NCI-H2227 treated with DMSO at 0.1 percent for 48 hours (cell line): Measurements from ENCODE around the gene PHKB.

Experiments
- DNase-seq: peaks from one replicate; lab custom pipeline; 2025; lab: John Stamatoyannopoulos, UW

The PHKB gene

DNA sequence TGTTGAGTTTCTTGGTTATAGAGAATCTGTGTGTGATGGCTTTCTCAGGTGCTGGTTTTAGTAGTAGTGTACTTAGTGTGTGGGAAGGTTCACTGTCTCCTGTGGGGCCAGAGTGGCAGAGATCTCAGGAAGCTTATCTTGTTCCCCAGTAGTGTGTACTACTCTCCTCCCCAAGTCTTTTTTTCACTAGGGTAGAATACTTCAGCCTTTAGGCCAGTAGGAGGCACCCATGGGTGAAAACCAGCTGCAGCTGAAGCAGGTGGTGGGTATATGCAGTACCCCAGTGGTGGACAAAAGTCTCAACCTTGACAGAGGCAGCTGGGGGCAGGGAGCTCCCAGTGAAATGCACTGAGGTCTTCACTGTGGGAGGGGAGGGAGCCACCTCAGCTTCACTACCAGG, 109.9 kb downstream of the PHKB start:
- DNase-seq = no peak

GRCh38 chr16:47571711-47572110, 110.6 kb downstream of the PHKB start:
- no peak for DNase-seq

- DNase-seq = no peak
These were observed 113.2 kb downstream of the PHKB start for GRCh38 chr16:47574091-47575054.

- DNase-seq = no peak
These were observed 115.9 kb downstream of the PHKB start for GRCh38 chr16:47577029-47577428.

DNA sequence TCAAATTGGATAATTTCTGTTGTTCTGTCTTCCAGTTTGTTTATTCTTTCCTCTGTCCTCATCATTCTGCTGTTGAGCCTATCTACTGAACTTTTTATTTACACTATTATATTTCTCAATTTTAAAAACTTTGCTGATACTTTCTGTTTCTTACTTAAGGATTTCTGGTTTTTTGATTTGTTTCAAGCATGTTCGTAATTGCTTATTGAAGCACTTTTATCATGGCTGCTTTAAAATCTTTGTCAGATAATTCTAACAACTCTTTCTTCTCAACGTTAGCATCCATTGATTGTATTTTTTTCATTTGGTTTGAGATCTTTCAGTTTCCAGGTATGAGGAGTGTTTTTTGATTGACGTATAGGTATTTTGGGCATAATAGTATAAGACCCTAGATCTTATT, 116.9 kb downstream of the PHKB start:
- DNase-seq = no peak

- DNase-seq = no peak
These were observed 117.4 kb downstream of the PHKB start for GRCh38 chr16:47578573-47578972.

GRCh38 chr16:47581114-47581513, 120.0 kb downstream of the PHKB start:
- DNase-seq = no peak

- no peak for DNase-seq
These were observed 123.5 kb downstream of the PHKB start for GRCh38 chr16:47584464-47585225.

DNA sequence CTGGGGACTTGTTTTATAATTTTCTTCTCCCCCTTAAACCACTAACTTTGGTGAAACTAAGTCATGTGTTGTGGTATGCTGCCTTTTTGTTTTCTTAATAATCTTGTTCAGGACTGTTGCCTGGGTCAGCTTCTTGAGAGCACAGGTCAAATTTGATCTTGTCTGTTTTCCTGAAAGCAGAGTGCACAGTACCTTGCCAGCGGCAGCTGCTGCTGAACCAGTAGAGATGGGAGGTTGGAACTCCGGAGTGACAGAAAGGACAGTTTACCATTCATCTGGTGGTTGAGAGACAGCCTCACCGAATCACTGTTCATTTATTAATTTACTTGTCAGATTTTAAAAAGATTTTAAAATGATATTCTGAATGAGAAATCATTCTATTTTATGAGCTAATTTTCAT, 125.0 kb downstream of the PHKB start:
- DNase-seq = no peak

DNA sequence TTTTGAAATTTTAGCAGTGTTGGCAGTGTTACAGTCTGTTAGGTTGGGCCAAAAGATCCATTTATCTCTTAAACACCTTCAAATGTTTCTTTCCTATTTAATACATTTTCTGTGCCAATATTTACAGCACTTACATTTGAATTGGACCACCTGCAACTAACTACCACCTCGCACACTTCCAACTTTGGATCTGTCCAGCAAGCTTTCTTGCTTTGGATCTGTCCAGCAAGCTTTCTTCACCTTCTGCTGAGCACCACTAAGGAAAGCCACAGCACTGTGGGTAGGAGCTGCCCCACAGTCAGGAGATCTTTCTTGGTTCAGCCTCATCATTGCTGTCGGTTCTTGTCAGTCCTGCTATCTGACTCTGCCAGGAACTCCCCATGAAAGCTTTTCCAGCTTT, 129.3 kb downstream of the PHKB start:
- DNase-seq = no peak

DNA sequence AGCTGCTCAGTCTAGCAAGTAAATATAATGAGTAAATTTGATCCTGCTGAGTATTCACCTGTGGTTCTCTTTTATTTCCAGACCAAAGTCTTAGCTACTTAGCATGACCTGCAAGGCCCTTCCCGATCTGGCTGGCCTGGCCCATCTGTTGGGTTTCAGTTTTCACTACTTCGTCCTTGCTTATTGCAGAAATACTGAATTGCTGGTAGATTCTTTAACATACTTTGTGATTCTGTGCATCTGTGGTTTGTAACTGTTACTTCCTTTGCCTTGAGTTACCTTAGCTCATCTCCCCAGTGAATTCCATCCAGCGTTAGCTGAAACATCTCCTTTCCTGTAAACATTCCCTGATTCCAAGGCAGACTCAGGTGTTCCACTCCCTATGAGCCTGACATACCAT, 131.1 kb downstream of the PHKB start:
- DNase-seq = no peak

DNA sequence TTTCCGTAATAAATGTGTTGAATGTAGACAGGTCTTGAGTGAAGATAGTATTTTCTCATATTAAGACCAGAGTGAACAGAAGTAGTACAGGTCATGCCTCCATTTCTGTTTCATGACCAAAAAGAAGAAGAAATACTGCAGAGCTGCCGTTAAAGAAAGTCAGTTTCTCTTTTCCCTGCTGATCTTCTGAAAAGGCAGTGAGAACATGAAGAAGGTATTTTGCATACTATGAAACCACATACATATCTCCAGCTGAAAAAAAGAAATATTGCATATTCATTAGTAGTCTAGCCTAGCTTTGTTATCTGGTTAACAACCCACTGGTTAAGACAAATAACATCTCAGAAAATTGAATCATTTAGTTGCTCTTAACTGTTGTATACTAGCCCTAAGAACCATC, 138.4 kb downstream of the PHKB start:
- DNase-seq = no peak

DNA sequence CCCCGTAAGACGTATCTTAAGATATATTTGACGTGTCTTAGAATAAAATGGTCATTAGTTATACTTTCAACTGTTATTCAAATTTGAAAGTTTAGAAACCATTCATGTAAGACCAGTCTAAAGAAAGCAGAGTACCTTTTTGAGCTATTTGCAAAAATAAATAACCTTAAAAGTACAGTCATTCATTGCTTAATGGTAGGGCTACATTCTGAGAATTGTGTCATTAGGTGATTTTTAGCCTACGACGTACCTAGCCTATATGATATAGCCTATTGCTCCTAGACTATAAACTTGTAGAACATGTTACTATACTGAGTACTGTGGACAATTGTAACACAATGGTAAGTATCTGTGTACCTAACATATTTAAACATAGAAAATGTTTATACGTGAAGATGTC, 139.2 kb downstream of the PHKB start:
- DNase-seq = no peak

DNA sequence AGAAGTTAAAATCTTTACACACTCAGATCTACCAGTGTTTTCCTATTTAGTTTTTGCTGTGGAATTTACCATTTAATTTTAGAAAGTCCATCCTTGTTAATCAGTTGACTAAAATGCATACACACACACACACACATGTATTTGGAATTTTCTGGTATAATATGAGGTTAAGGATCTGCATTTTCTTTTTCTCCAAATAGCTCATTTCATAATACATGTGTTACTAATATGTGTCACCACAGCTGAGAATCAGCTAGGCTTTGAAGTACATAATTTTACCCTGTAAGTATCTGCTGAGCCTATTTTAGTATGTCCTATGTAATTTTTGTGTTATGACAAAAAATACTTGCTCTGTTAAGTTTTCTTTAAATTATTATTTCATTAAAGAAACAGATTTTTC, 143.2 kb downstream of the PHKB start:
- DNase-seq = no peak

- DNase-seq = no peak
These were observed 149.9 kb downstream of the PHKB start for GRCh38 chr16:47611042-47611441.

- DNase-seq = no peak
These were observed 150.8 kb downstream of the PHKB start for GRCh38 chr16:47611848-47612493.

GRCh38 chr16:47612711-47613110, 151.6 kb downstream of the PHKB start:
- no peak for DNase-seq

GRCh38 chr16:47613251-47613650, 152.1 kb downstream of the PHKB start:
- DNase-seq = no peak

DNA sequence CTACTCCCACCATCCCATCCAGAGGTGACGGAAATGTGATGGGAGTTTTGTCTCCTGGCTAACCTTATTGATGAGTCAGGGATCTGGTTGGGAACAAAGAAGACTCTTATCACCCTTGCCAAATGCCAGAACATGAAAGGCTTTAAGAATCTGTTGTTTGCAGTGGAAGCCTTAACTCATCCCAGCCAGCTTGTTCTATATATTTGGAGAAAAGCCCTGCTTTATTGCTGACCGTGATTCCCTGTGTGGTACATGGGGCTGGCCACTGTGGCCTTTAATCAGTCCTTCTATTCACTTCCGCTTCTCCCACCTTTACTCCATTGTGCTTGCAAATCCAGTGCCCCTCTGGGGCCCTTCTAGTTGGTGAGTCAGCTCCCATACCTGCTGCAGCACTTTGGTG, 156.6 kb downstream of the PHKB start:
- DNase-seq = no peak

GRCh38 chr16:47622451-47623176, 161.5 kb downstream of the PHKB start:
- no peak for DNase-seq

DNA sequence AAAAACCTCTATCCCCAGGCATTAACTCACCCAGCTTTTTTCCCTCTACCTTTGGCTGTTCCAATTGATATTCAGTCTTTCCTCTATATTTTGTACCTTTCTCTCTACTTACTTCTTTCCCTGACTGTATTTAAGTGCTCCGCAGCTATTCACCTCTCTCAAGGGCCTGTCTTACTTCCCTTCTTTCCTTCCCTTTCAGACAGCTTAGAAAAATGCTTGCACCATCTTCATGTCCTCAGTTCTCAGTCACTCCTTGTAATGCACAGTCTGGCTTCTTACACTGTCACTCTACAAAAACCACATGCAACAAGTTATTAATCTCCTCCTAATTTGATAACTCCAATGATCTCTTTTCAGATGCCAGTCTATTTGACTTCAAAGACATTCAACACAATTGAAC, 163.4 kb downstream of the PHKB start:
- no peak for DNase-seq

GRCh38 chr16:47625115-47625567, 164.0 kb downstream of the PHKB start:
- no peak for DNase-seq
